CD4-positive, CD25-positive, alpha-beta regulatory T cell (primary cell): ENCODE data around the gene ITGB5. TPM values are rescaled to one million over a fixed set of nuclear protein-coding genes. Genes with fewer than 3 reads are reported as not detected.

ENCODE experiments used
- ATAC-seq, 2 donors: fragments of 150-1000 bp; cut with Tn5 transposase; one replicate each; pipeline ENCODE4 v1.10.0; 2021; ENCODE audit warnings: low read depth in 2 of 2, moderate number of reproducible peaks in 2 of 2, moderate library complexity in 1 of 2
- DNase-seq, 3 donors: peaks; one replicate each; pipeline versions ENCODE4 v3.0.0 to v3.0.0-alpha.2; 2012 to 2022; ENCODE audit warnings: mixed read lengths in 1 of 3
- H3K27ac ChIP-seq: one replicate; pipeline ENCODE4 v1.7.0; 2013; ENCODE audit warnings: mild to moderate bottlenecking, low read length; ENCODE audit not compliant: insufficient read depth, poor library complexity, severe bottlenecking
- H3K27me3 ChIP-seq: one replicate; pipeline ENCODE4 v1.7.0; 2013; ENCODE audit warnings: low read length; ENCODE audit not compliant: control insufficient read depth, insufficient read depth
- H3K36me3 ChIP-seq: one replicate; pipeline ENCODE4 v1.7.0; 2013; ENCODE audit warnings: mild to moderate bottlenecking, low read length, moderate library complexity; ENCODE audit not compliant: control insufficient read depth, insufficient read depth
- H3K4me1 ChIP-seq: 2 replicates; pipeline ENCODE4 v1.7.0; 2013; ENCODE audit warnings: mild to moderate bottlenecking, low read length; ENCODE audit not compliant: insufficient read depth, control insufficient read depth, poor library complexity, severe bottlenecking
- H3K4me3 ChIP-seq: one replicate; pipeline ENCODE4 v1.7.0; 2013; ENCODE audit warnings: low read depth, mild to moderate bottlenecking, low read length, moderate library complexity
- H3K9me3 ChIP-seq, 2 experiments: 1 replicate in 1 of 2; 2 replicates in 1 of 2; pipeline ENCODE4 v1.7.0; 2013; ENCODE audit warnings: low read length in 2 of 2, mild to moderate bottlenecking in 1 of 2, moderate library complexity in 1 of 2; ENCODE audit not compliant: control insufficient read depth in 2 of 2
- H3K27ac Mint-ChIP-seq, 3 donors: one replicate each; pipeline ENCODE4 v1.8.0; 2020 to 2022; ENCODE audit warnings: mild to moderate bottlenecking in 3 of 3, mixed read lengths in 3 of 3, moderate library complexity in 2 of 3
- H3K27me3 Mint-ChIP-seq: one replicate; pipeline ENCODE4 v1.8.0; 2022; ENCODE audit warnings: mild to moderate bottlenecking, mixed read lengths
- H3K36me3 Mint-ChIP-seq: one replicate; pipeline ENCODE4 v1.8.0; 2020; ENCODE audit warnings: mixed read lengths
- H3K4me1 Mint-ChIP-seq, 4 donors: one replicate each; pipeline ENCODE4 v1.8.0; 2020 to 2022; ENCODE audit warnings: mixed read lengths in 4 of 4, mild to moderate bottlenecking in 1 of 4
- H3K4me3 Mint-ChIP-seq, 4 donors: one replicate each; pipeline ENCODE4 v1.8.0; 2020 to 2022; ENCODE audit warnings: mild to moderate bottlenecking in 4 of 4, mixed read lengths in 4 of 4, moderate library complexity in 3 of 4
- H3K9me3 Mint-ChIP-seq, 7 donors: one replicate each; pipeline ENCODE4 v1.8.0; 2020 to 2022; ENCODE audit warnings: mixed read lengths in 7 of 7, mild to moderate bottlenecking in 3 of 7, moderate library complexity in 2 of 7
- polyA plus RNA-seq, 4 donors: library from polyadenylated mRNA; unstranded; fragments of 300-500 nt; fragmentation: Illumina TruSeq; gene quantifications; one replicate each; pipeline ENCODE4 v1.2.3, GENCODE V29; 2021
- total RNA-seq: library from RNA; stranded (reverse); gene quantifications from one replicate; pipeline ENCODE4 v1.2.3, GENCODE V29; 2022

ITGB5 gene
- total and polyA plus RNA-seq, 5 donors from 2014 or later: 0.15 to 4.5 (median 0.20) TPM; not detected in 1

GRCh38 chr3:124882816-124883747, 4.1 kb downstream of the ITGB5 start:
- Mint-ChIP-seq H3K36me3 (no peaks in the 10 kb centered on the region), H3K27me3 (peaks cover 67% of the 10 kb centered on the region), H3K4me1 (peaks cover 5 to 18% (median 10%) of the 10 kb centered on the region in 4 donors), H3K4me3 (no peak overlapping the region), H3K9me3 (peaks cover 0 to 3% (median 0%) of the 10 kb centered on the region in 7 donors), H3K27ac (no peak overlapping the region)
- Histone ChIP-seq H3K4me1 (peaks cover 6% of the 10 kb centered on the region), H3K27ac (no peak overlapping the region), H3K9me3 (no peaks in the 10 kb centered on the region), H3K36me3 (no peaks in the 10 kb centered on the region), H3K4me3 (no peak overlapping the region), H3K27me3 (peaks cover 10% of the 10 kb centered on the region)
- DNase-seq (no peak), ATAC-seq (no peak)

GRCh38 chr3:124881976-124882697, 5.0 kb downstream of the ITGB5 start:
- Histone ChIP-seq H3K27ac (no peak overlapping the region), H3K4me3 (no peak overlapping the region), H3K4me1 (peaks cover under 1% of the 10 kb centered on the region), H3K9me3 (no peaks in the 10 kb centered on the region), H3K36me3 (no peaks in the 10 kb centered on the region), H3K27me3 (peaks cover 9% of the 10 kb centered on the region)
- Mint-ChIP-seq H3K27me3 (peaks cover 63% of the 10 kb centered on the region), H3K27ac (peak overlapping the region in 1 of 3 donors; percentile 20), H3K9me3 (peaks cover 0 to 2% (median 0%) of the 10 kb centered on the region in 7 donors), H3K4me3 (peak overlapping the region in 1 of 4 donors; percentile 38), H3K36me3 (no peaks in the 10 kb centered on the region), H3K4me1 (peaks cover 5 to 12% (median 8%) of the 10 kb centered on the region in 4 donors)
- DNase-seq: no peak
- ATAC-seq: no peak

DNA sequence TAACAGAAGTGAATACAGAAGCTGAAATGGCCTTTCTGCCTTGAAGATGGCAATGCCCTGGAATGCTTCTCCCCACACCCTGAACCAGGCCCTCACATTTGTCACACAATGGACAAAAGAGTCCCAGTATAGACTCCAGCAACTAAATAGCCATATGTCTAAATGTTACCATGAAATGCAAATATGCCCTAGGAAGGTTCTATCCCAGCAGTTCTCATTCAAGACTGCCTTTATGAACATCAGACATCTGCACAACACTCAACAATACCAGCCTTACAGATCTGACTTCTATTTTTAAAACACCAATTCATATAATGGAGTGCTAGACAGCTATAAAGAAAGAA, 7.9 kb downstream of the ITGB5 start:
- Mint-ChIP-seq H3K27ac (no peak overlapping the region), H3K36me3 (no peaks in the 10 kb centered on the region)

GRCh38 chr3:124878561-124879336, 8.4 kb downstream of the ITGB5 start:
- H3K4me3 Mint-ChIP-seq: no peak overlapping the region
- H3K27ac Mint-ChIP-seq: no peak overlapping the region
- Histone ChIP-seq H3K4me1 (no peaks in the 10 kb centered on the region), H3K9me3 (no peaks in the 10 kb centered on the region), H3K27me3 (peaks cover 7% of the 10 kb centered on the region), H3K4me3 (no peak overlapping the region), H3K27ac (no peak overlapping the region), H3K36me3 (no peaks in the 10 kb centered on the region)
- peaks cover 5 to 8% (median 6%) of the 10 kb centered on the region in 4 donors for H3K4me1 Mint-ChIP-seq
- ATAC-seq: no peak
- peaks cover 0 to 2% (median 0%) of the 10 kb centered on the region in 7 donors for H3K9me3 Mint-ChIP-seq
- H3K36me3 Mint-ChIP-seq: no peaks in the 10 kb centered on the region
- DNase-seq: peak in 1 of 3 donors; percentile 43
- peaks cover 45% of the 10 kb centered on the region for H3K27me3 Mint-ChIP-seq

More for the DNA sequence above, 7.9 kb downstream of the ITGB5 start:
- Mint-ChIP-seq H3K4me3 (no peak overlapping the region), H3K27me3 (peaks cover 51% of the 10 kb centered on the region), H3K9me3 (peaks cover 0 to 2% (median 0%) of the 10 kb centered on the region in 7 donors), H3K4me1 (peaks cover 5 to 8% (median 6%) of the 10 kb centered on the region in 4 donors)
- no peaks in the 10 kb centered on the region for H3K4me1 ChIP-seq
- H3K36me3 ChIP-seq: no peaks in the 10 kb centered on the region
- no peak overlapping the region for H3K27ac ChIP-seq
- DNase-seq (no peak), ATAC-seq (no peak)
- no peak overlapping the region for H3K4me3 ChIP-seq
- H3K27me3 ChIP-seq: peaks cover 7% of the 10 kb centered on the region
- H3K9me3 ChIP-seq: no peaks in the 10 kb centered on the region

DNA sequence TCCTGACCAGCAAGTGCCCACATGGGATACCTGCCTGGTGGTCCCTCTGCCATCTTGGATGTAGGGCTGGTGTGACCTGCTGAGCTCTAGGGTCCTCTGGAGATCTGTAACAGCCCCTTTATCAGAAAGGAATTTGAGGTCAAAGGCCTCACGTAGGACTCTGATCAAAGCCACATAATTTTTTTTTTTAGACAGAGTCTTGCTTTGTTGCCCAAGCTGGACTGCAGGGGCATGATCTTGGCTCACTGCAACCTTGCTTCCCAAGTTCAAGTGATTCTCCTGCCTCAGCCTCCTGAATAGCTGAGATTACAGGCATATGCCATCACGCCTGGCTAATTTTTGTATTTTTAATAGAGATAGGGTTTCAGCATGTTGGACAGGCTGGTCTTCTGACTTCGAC, 9.5 kb downstream of the ITGB5 start:
- Histone ChIP-seq H3K4me3 (no peak overlapping the region), H3K36me3 (no peaks in the 10 kb centered on the region), H3K27me3 (peaks cover 4% of the 10 kb centered on the region), H3K4me1 (no peaks in the 10 kb centered on the region), H3K27ac (no peak overlapping the region), H3K9me3 (no peaks in the 10 kb centered on the region)
- Mint-ChIP-seq H3K4me3 (no peak overlapping the region), H3K36me3 (no peaks in the 10 kb centered on the region), H3K27me3 (peaks cover 40% of the 10 kb centered on the region), H3K9me3 (peaks cover 0 to 2% (median 0%) of the 10 kb centered on the region in 7 donors), H3K4me1 (peaks cover 5 to 8% (median 6%) of the 10 kb centered on the region in 4 donors), H3K27ac (no peak overlapping the region)
- ATAC-seq: no peak
- DNase-seq: no peak

DNA sequence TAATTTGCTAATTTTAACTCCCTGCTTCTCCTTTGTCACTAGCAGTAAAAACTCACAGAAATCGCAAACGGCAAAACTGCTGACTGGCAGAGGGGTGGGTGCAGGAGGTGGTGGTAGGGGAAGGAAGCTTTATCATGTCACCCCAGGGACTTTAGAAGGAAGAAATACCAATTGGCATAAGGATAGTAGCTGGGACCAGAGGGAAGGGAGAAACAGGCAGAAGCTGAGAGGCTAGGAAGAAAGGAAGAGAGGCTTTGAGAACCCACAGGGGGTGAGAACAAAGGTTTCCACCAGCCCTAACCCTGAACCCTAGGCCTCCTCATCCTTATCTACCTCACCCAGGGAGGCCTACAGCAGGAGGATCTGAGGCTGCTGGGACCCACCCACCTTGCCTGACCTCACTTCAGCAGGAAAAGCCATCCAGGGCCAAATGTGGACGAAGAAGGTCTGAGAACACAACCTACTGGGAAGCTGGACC, 10.7 kb downstream of the ITGB5 start:
- ATAC-seq (no peak), DNase-seq (no peak)
- no peaks in the 10 kb centered on the region for H3K36me3 Mint-ChIP-seq
- no peak overlapping the region for H3K27ac Mint-ChIP-seq
- Histone ChIP-seq H3K27ac (no peak overlapping the region), H3K27me3 (peaks cover 4% of the 10 kb centered on the region), H3K4me3 (no peak overlapping the region), H3K4me1 (no peaks in the 10 kb centered on the region), H3K36me3 (no peaks in the 10 kb centered on the region), H3K9me3 (no peaks in the 10 kb centered on the region)
- peaks cover 5 to 8% (median 6%) of the 10 kb centered on the region in 4 donors for H3K4me1 Mint-ChIP-seq
- H3K4me3 Mint-ChIP-seq: no peak overlapping the region
- H3K9me3 Mint-ChIP-seq: peaks cover 0 to 3% (median 0%) of the 10 kb centered on the region in 7 donors
- H3K27me3 Mint-ChIP-seq: peaks cover 40% of the 10 kb centered on the region

DNA sequence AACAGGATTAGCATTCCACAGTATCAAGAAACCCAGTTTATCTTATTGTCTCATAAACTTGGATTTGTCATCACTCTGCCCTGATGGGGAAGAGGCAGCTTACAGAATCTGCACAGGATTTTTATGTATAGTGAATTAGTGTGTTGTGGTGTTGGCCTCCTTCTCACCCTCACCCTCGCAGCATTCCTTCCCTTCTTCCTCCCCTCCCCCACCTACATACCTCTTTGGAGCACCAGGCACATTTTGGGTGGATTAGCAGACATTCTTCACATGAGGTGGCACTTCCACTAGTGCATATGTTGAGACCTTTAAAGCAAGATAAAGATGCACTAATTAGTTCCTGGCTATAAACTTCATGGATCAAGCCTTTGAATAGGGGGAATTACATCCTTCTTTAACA, 13.9 kb downstream of the ITGB5 start:
- no peak overlapping the region for H3K4me3 Mint-ChIP-seq
- H3K4me1 ChIP-seq: no peaks in the 10 kb centered on the region
- no peak for DNase-seq
- H3K27me3 Mint-ChIP-seq: peaks cover 27% of the 10 kb centered on the region
- H3K27ac ChIP-seq: no peak overlapping the region
- H3K27ac Mint-ChIP-seq: no peak overlapping the region
- H3K36me3 ChIP-seq: no peaks in the 10 kb centered on the region
- no peak for ATAC-seq
- H3K9me3 Mint-ChIP-seq: peaks cover 0 to 3% (median 0%) of the 10 kb centered on the region in 7 donors
- no peaks in the 10 kb centered on the region for H3K4me1 Mint-ChIP-seq
- H3K36me3 Mint-ChIP-seq: no peaks in the 10 kb centered on the region
- H3K27me3 ChIP-seq: peaks cover 4% of the 10 kb centered on the region
- H3K9me3 ChIP-seq: no peaks in the 10 kb centered on the region
- no peak overlapping the region for H3K4me3 ChIP-seq
